ENCODE measurements around the gene MTMR3. TPM values are rescaled to one million over a fixed set of nuclear protein-coding genes. Genes with fewer than 3 reads are reported as not detected.

Gene MTMR3
- total and polyA plus RNA-seq, 2 of the 8 experiments (the other 6 are each of a cell fraction or from before 2014, with no cell fraction given) = 16.9 to 18.5 TPM

GRCh38 chr22:29886596-29886995 lies 3.6 kb downstream of the MTMR3 start:
- FAIRE-seq = no peak
- H3K4me2 ChIP-seq (ENCODE audit: insufficient read depth in 1 of 2, low read depth in 2 of 2, low read length in 2 of 2) = no peak overlapping the region
- TF ChIP-seq TEAD4 (IDR thresholded peaks at IDR 0.05; ENCODE audit: low read depth, low read length) (no peak), SUZ12 (IDR thresholded peaks at IDR 0.05; ENCODE audit: low read length) (no peak), SRF (IDR thresholded peaks at IDR 0.05; ENCODE audit: low read depth, low read length) (no peak)

More at GRCh38 chr22:29886596-29886995, 3.6 kb downstream of the MTMR3 start:
- H2AK5ac ChIP-seq (ENCODE audit: low read depth, low read length) = no peak overlapping the region
- peaks cover 0 to 74% of the 10 kb centered on the region in 2 experiments; a peak in 3 of 4 replicates for H3K79me2 ChIP-seq (ENCODE audit: control insufficient read depth in 1 of 2, insufficient read depth in 2 of 2, low read length in 2 of 2)
- 0 out of 2 replicates have a peak, but pooled peaks cover 2% of the 10 kb centered on the region for H3K23me2 ChIP-seq (ENCODE audit: low read depth, low read length)
- H2BK5ac ChIP-seq (ENCODE audit: low read depth, low read length) = no peak overlapping the region
- no peak overlapping the region for H2AFZ ChIP-seq (ENCODE audit: low read length)
- no peak overlapping the region for H4K8ac ChIP-seq (ENCODE audit: extremely low read depth, insufficient read depth, low read length)
- peaks cover 0 to 5% of the 10 kb centered on the region in 2 experiments for H4K20me1 ChIP-seq (replicated peaks in 1 of 2; ENCODE audit: control insufficient read depth in 1 of 2, insufficient read depth in 2 of 2, low read length in 2 of 2)
- H3K4me1 ChIP-seq (replicated peaks in 1 of 4; ENCODE audit: control insufficient read depth in 3 of 4, insufficient read depth in 4 of 4, low read length in 3 of 4) = peaks cover 0 to 5% (median 3%) of the 10 kb centered on the region in 4 experiments; a peak in 4 of 7 replicates
- CTCF ChIA-PET (ENCODE audit: partially characterized antibody) = no interaction called here
- no peak for DNase-seq (ENCODE audit: low read depth in 1 of 2, low spot score in 2 of 2)
- H3K23ac ChIP-seq (ENCODE audit: insufficient read length) = no peak overlapping the region
- H3K4ac ChIP-seq (replicated peaks; ENCODE audit: insufficient read length, low read depth, low read length) = no peak overlapping the region
- no peak overlapping the region for H2BK120ac ChIP-seq (replicated peaks; ENCODE audit: low read depth, low read length)
- H3K9ac ChIP-seq (replicated peaks in 1 of 4; ENCODE audit: extremely low read depth in 1 of 4, low read depth in 3 of 4, low read length in 3 of 4) = no peak overlapping the region
- H2BK20ac ChIP-seq (ENCODE audit: low read length) = no peak overlapping the region
- H3K27me3 ChIP-seq (replicated peaks in 1 of 4; ENCODE audit: control insufficient read depth in 3 of 4, extremely low read depth in 1 of 4, insufficient read depth in 3 of 4, low read length in 3 of 4) = no peaks in the 10 kb centered on the region
- H2BK12ac ChIP-seq (ENCODE audit: low read depth, low read length) = no peak overlapping the region
- WGBS, 2 experiments (ENCODE audit: extremely low coverage in 1 of 2, insufficient coverage in 1 of 2, insufficient read length in 1 of 2, insufficient replicate concordance in 2 of 2, low coverage in 1 of 2, low lambda C conversion rate in 2 of 2, missing lambda C conversion rate in 1 of 2) = 90% methylated on average over 1 of the region's 1 CpG; no CpG with 5 or more reads in 1 of the 2 experiments
- no peaks in the 10 kb centered on the region for H3K9me3 ChIP-seq (ENCODE audit: insufficient read depth in 2 of 2, low read depth in 1 of 2, low read length in 1 of 2)
- H4K91ac ChIP-seq (replicated peaks; ENCODE audit: insufficient read length, low read length) = no peak overlapping the region
- H3K36me3 ChIP-seq (ENCODE audit: control insufficient read depth in 2 of 4, insufficient read depth in 4 of 4, low read length in 3 of 4) = no peaks in the 10 kb centered on the region
- POLR2A ChIA-PET (ENCODE audit: partially characterized antibody) = no interaction called here
- no peak overlapping the region for H4K5ac ChIP-seq (ENCODE audit: insufficient read length, low read depth, low read length)
- H2BK15ac ChIP-seq (ENCODE audit: low read length) = no peak overlapping the region
- H3K79me1 ChIP-seq (ENCODE audit: low read depth, low read length) = no peaks in the 10 kb centered on the region
- H3K18ac ChIP-seq (ENCODE audit: extremely low read depth, low read length) = no peak overlapping the region
- H3K14ac ChIP-seq (ENCODE audit: insufficient read length) = no peak overlapping the region
- H3K4me3 ChIP-seq (ENCODE audit: extremely low read depth in 1 of 4, insufficient read depth in 2 of 4, low read depth in 3 of 4, low read length in 4 of 4) = no peak overlapping the region
- no peak overlapping the region for H3K27ac ChIP-seq (ENCODE audit: low read depth, low read length)
- no peak overlapping the region for H3K56ac ChIP-seq (replicated peaks; ENCODE audit: insufficient read length, low read depth, low read length)
